ENCODE measurements around the gene MAPK4. TPM values are rescaled to one million over a fixed set of nuclear protein-coding genes. Genes with fewer than 3 reads are reported as not detected.

The MAPK4 gene
- total and polyA plus RNA-seq, 9 donors: 0.80 to 21.7 (median 3.4) TPM

DNA sequence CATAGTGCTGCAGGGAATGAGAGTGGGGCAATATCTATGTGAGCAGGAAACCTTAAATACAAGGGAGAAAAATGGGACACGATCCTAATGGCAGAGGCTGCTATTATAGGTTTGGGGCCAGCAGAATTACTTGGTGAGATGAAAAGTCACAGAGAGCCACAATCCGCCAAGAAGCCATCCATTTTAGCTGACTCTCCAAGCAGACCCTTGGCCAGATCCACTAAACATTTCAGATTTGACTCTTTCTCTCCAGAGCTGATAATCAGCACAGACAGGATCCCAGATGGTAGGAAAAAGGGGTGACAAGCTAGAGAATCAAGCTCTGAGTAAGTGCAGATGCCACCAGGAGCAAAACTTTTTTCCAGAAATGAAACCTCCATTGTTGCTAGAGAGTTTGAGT lies 61.5 kb downstream of the MAPK4 start:
- WGBS, 3 donors: 42 to 80% (median 64%) methylated on average over 2 of the region's 2 CpGs
- intact Hi-C loops (cut with DNase I): no loop called here
- no peaks in the 10 kb centered on the region for H3K9me3 ChIP-seq
- H3K4me1 ChIP-seq (ENCODE audit: insufficient read depth): no peaks in the 10 kb centered on the region
- TF ChIP-seq, protein P1, sequence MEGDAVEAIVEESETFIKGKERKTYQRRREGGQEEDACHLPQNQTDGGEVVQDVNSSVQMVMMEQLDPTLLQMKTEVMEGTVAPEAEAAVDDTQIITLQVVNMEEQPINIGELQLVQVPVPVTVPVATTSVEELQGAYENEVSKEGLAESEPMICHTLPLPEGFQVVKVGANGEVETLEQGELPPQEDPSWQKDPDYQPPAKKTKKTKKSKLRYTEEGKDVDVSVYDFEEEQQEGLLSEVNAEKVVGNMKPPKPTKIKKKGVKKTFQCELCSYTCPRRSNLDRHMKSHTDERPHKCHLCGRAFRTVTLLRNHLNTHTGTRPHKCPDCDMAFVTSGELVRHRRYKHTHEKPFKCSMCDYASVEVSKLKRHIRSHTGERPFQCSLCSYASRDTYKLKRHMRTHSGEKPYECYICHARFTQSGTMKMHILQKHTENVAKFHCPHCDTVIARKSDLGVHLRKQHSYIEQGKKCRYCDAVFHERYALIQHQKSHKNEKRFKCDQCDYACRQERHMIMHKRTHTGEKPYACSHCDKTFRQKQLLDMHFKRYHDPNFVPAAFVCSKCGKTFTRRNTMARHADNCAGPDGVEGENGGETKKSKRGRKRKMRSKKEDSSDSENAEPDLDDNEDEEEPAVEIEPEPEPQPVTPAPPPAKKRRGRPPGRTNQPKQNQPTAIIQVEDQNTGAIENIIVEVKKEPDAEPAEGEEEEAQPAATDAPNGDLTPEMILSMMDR (IDR thresholded peaks at IDR 0.05): no peak
- TF ChIP-seq POLR2A (IDR thresholded peaks at IDR 0.05): no peak
- TF ChIP-seq EP300 (IDR thresholded peaks at IDR 0.05): no peak
- no peak overlapping the region for H3K27ac ChIP-seq
- no peaks in the 10 kb centered on the region for H3K36me3 ChIP-seq
- no peak overlapping the region for H3K4me3 ChIP-seq
- DNase-seq: no peak
- H3K27me3 ChIP-seq: no peaks in the 10 kb centered on the region

DNA sequence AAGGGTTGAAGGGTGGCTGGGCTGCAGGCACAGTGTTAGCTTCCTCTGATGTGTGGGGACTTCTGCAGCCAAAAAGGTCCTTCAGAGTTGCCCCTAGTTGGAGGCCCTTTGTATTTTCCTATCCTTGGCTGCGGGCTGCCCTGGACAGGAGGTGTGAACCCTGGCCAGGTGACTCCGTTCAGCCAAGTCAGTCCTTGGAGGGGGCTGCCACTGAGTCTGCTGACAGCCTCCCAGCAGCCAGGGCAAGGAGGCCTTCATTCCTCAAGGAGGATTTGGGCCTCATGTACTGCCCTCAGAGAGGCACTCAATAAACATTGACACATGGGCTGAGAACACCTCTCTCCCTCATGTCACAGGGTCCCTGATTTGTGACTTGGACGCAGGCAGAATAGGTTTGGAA lies 62.4 kb downstream of the MAPK4 start:
- Histone ChIP-seq H3K36me3 (no peaks in the 10 kb centered on the region), H3K9me3 (no peaks in the 10 kb centered on the region), H3K27ac (no peak overlapping the region), H3K27me3 (no peaks in the 10 kb centered on the region), H3K4me3 (no peak overlapping the region), H3K4me1 (ENCODE audit: insufficient read depth) (no peaks in the 10 kb centered on the region)
- intact Hi-C loops (cut with DNase I): no loop called here
- 51 to 82% (median 67%) methylated on average over 3 of the region's 3 CpGs for WGBS, 3 donors
- DNase-seq: no peak
- no peak for TF ChIP-seq EP300 (IDR thresholded peaks at IDR 0.05)
- TF ChIP-seq POLR2A (IDR thresholded peaks at IDR 0.05): no peak

GRCh38 chr18:50622865-50623393 lies 63.0 kb downstream of the MAPK4 start:
- Histone ChIP-seq H3K27me3 (no peaks in the 10 kb centered on the region), H3K27ac (no peak overlapping the region), H3K4me1 (ENCODE audit: insufficient read depth) (no peaks in the 10 kb centered on the region), H3K36me3 (no peaks in the 10 kb centered on the region), H3K4me3 (no peak overlapping the region), H3K9me3 (no peaks in the 10 kb centered on the region)
- 18 to 26% (median 21%) methylated on average over 7 of the region's 7 CpGs for WGBS, 3 donors
- DNase-seq: no peak
- TF ChIP-seq POLR2A (IDR thresholded peaks at IDR 0.05): no peak
- no peak for TF ChIP-seq EP300 (IDR thresholded peaks at IDR 0.05)
- TF ChIP-seq, protein P1 (IDR thresholded peaks at IDR 0.05): no peak
- intact Hi-C loops (cut with DNase I): no loop called here

DNA sequence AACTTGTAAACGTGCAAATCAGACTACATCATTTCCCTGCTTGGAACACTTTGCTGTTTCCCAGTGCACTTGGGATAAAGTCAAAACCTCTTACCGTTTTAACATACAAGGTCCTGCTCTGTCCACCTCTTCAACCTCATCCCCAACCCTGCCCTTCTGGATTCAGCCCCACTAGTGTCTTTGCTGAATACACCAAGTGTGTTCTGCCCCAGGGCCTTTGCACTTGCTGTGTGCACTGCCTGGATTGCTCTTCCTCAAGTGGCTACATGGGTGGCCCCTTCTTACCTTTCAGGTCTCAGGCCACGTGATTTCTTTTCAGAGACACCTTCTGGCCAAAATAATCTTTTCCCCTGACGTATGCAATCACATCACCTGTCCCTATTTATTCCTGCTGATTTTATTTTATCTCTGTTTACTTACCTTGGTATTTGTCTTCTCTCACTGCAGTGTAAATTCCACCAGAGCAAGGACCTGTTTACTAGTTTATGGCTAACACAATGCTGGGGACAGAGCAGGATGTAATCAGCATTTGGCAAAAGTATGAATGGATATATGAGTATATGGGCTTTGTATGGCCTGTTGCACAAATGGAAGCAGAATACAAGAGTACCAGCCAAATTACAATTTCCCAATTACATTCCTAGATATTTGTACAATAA lies 63.9 kb downstream of the MAPK4 start:
- Histone ChIP-seq H3K9me3 (no peaks in the 10 kb centered on the region), H3K27me3 (no peaks in the 10 kb centered on the region), H3K4me1 (ENCODE audit: insufficient read depth) (no peaks in the 10 kb centered on the region), H3K27ac (no peak overlapping the region), H3K36me3 (no peaks in the 10 kb centered on the region), H3K4me3 (no peak overlapping the region)
- DNase-seq: no peak
- TF ChIP-seq EP300 (IDR thresholded peaks at IDR 0.05): no peak
- TF ChIP-seq POLR2A (IDR thresholded peaks at IDR 0.05): no peak
- TF ChIP-seq, protein P1 (IDR thresholded peaks at IDR 0.05): no peak
- 52 to 61% (median 57%) methylated on average over 4 of the region's 4 CpGs for WGBS, 3 donors
- intact Hi-C loops (cut with DNase I): no loop called here

DNA sequence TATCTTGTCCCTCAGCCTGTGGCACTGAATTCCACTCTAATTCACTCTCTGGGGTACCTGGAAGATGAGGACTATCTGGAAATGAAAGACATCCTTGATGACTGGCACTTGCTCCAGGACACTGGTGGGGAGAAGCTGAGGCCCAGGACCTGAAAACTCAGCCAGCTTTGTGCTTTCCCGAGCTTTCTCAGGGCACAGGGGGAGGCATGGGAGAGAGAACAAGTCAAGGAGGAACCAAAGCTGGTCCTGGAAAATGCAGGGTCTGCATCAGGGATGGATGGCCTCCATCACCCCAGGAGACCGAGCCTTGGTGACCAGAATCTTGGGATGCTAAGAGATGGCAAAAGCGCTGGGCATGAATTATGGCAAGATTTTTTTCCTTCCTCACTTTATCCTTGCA lies 65.1 kb downstream of the MAPK4 start:
- 89 to 96% (median 90%) methylated on average over 3 of the region's 3 CpGs for WGBS, 3 donors
- no peak overlapping the region for H3K4me3 ChIP-seq
- no peaks in the 10 kb centered on the region for H3K27me3 ChIP-seq
- no peaks in the 10 kb centered on the region for H3K4me1 ChIP-seq (ENCODE audit: insufficient read depth)
- TF ChIP-seq POLR2A (IDR thresholded peaks at IDR 0.05): no peak
- TF ChIP-seq EP300 (IDR thresholded peaks at IDR 0.05): no peak
- TF ChIP-seq, protein P1 (IDR thresholded peaks at IDR 0.05): no peak
- no peak overlapping the region for H3K27ac ChIP-seq
- no peaks in the 10 kb centered on the region for H3K36me3 ChIP-seq
- intact Hi-C loops (cut with DNase I): no loop called here
- no peaks in the 10 kb centered on the region for H3K9me3 ChIP-seq
- DNase-seq: no peak
